IPS-18a (cell line): ENCODE data around the gene INTS7.
"Not testable (repeated sequence)": the region's sequence is repeated elsewhere in the genome, so short reads cannot be mapped to it uniquely, and the experiment has no call there.

Experiments used
- H3K27ac ChIP-seq: one replicate; pipeline ENCODE4 v1.5.1; 2013; ENCODE audit warnings: low read length
- H3K27me3 ChIP-seq: one replicate; pipeline ENCODE4 v1.6.1; 2013; ENCODE audit warnings: mild to moderate bottlenecking, low read length; ENCODE audit not compliant: control insufficient read depth, insufficient read depth
- H3K36me3 ChIP-seq: one replicate; pipeline ENCODE4 v1.6.1; 2013; ENCODE audit warnings: low read depth, low read length; ENCODE audit not compliant: control insufficient read depth
- H3K4me1 ChIP-seq: one replicate; pipeline ENCODE4 v1.6.1; 2013; ENCODE audit warnings: low read depth, low read length; ENCODE audit not compliant: control insufficient read depth
- H3K4me3 ChIP-seq: one replicate; pipeline ENCODE4 v1.5.1; 2013; ENCODE audit warnings: low read length
- H3K9ac ChIP-seq: one replicate; pipeline ENCODE4 v1.6.1; 2013; ENCODE audit warnings: mild to moderate bottlenecking, low read length, moderate library complexity
- H3K9me3 ChIP-seq: one replicate; pipeline ENCODE4 v1.6.1; 2013; ENCODE audit warnings: low read depth, low read length; ENCODE audit not compliant: control insufficient read depth

INTS7 gene

DNA sequence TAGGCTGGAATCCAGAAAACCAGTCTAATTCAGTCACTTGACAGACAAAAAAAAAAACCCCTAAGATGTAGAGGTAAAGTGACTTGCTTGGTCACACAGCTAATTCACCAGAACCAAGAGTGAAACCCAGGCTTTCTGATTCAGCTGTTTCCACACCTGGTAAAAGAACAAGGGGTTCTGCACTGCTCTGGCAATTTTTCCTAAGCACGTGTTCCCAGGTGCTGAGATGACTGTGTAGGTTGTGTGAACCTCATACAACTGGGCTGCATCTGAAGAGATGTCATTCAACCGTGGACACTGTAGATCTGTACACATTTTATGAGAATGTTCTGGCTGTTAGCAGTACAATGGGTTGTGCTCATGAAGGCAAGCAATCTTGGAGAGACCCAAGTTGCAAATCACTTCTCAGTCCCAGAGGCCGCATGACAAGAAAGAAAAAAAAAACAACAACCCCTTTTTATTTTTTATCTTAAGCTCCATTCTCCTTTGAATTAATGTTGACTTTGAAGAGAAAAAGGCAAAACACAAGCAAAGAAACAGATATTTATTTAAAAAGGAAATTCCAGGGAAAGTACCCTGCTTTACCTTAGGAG lies 95.4 kb downstream of the INTS7 start:
- H3K4me3 ChIP-seq: no peak overlapping the region
- no peaks in the 10 kb centered on the region for H3K27me3 ChIP-seq
- H3K36me3 ChIP-seq: peaks cover 13% of the 10 kb centered on the region
- no peak overlapping the region for H3K9ac ChIP-seq
- H3K9me3 ChIP-seq: no peaks in the 10 kb centered on the region
- no peaks in the 10 kb centered on the region for H3K4me1 ChIP-seq
- H3K27ac ChIP-seq: no peak overlapping the region

DNA sequence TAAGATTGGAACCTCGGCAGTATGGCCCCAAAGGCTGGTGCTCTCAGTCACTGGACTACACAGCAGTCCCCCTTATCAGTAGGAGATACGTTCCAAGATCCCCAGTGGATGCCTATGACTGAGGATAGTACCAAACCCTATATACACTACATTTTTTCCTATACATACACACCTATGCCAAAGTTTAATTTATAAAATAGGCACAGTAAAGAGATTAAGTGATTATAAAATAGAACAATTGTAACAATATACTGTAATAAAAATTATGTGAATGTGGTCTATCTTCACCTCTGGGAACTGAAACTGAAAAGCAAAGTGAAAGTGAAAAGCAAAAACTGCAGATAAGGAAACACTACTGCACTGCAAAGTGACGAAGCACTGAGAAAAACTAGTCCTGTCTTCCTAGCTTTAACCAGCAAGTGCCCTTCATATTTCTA lies 96.8 kb downstream of the INTS7 start:
- Histone ChIP-seq H3K4me3 (no peak overlapping the region), H3K9me3 (no peaks in the 10 kb centered on the region), H3K27me3 (no peaks in the 10 kb centered on the region), H3K4me1 (no peaks in the 10 kb centered on the region), H3K9ac (no peak overlapping the region), H3K27ac (no peak overlapping the region), H3K36me3 (peaks cover 13% of the 10 kb centered on the region)

DNA sequence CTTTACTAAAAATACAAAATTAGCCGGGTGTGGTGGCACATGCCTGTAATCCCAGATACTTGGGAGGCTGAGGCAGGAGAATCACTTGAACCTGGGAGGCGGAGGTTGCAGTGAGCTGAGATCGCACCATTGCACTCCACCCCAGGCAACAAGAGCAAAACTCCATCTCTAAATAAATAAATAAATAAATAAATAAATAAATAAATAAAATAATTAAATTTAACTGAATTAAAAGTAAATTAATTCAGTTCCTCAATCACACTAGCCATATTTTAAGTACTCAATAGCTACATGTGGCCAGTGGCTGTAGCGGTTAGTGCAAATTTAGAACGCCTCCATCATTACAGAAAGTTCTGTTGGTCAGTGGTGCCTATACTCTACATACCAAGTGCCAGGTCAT lies 97.9 kb downstream of the INTS7 start:
- H3K4me1 ChIP-seq, H3K27ac ChIP-seq, H3K4me3 ChIP-seq, H3K27me3 ChIP-seq, H3K36me3 ChIP-seq, H3K9me3 ChIP-seq, H3K9ac ChIP-seq: not testable (repeated sequence)

DNA sequence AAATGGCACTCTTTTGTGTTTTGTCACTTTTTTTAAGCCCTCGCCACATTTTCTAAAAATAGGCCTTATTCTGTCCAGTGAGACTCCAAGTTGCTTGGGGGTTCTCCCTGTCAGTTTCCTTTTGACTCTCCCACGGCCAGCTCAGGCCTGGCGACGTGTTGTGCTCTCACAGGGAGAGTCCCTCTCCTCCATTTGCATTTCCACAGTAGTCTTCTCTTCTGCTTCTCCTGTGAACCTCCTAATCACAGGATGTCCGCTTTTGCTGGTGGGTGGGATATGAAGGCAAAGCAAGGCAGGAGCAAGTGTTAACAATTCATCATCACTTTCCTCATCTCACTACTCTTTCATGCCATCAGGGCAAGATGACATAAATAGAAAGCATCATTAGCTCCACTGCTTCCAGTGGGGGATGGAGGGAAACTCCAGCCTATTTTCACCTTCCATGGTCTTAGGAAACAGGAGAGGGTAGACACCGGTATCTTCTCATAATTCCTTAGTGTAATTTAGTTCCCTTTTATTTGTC lies 99.8 kb downstream of the INTS7 start:
- no peak overlapping the region for H3K9ac ChIP-seq

DNA sequence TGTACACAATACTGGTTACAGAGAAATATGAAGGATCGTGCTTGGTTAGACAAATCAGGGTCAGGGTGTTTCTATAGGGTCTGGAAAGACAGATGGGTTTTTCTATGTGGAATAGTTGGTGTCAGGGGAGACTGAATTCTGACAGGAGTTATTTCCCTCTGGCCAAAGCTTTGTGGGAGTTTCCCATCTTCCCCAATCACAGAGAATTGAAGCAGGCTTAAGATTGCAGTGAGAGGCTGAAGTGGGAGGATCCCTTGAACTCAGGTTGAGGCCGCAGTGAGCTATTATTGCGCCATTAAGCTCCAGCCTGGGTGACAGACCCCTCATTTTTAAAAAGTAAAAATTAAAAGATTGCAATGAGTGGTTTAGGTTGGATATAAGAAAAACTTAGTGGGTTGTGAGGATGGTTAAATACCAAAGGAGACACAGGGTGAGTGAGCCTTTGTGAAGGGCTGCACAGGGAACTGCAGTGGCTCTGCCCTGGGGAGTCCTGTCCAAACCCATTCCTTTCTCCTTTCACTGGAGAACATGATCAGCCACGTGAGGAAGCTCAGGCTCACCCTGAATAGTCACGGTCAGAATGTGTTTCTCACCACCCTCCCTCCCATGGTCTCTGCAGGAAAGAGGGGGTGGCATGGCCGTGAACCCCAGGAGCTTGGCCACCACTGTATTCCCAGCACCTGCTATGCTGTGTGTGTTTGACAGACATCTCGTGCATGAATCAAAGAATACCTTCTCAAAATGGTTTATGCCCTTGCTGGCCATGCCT lies 101.2 kb downstream of the INTS7 start:
- Histone ChIP-seq H3K27ac (no peak overlapping the region), H3K9me3 (no peaks in the 10 kb centered on the region), H3K27me3 (no peaks in the 10 kb centered on the region), H3K4me1 (peaks cover 5% of the 10 kb centered on the region), H3K9ac (no peak overlapping the region), H3K4me3 (no peak overlapping the region), H3K36me3 (no peaks in the 10 kb centered on the region)

More for the DNA sequence above, 99.8 kb downstream of the INTS7 start:
- Histone ChIP-seq H3K27ac (no peak overlapping the region), H3K9me3 (no peaks in the 10 kb centered on the region), H3K4me3 (no peak overlapping the region), H3K27me3 (no peaks in the 10 kb centered on the region), H3K36me3 (no peaks in the 10 kb centered on the region), H3K4me1 (no peaks in the 10 kb centered on the region)

DNA sequence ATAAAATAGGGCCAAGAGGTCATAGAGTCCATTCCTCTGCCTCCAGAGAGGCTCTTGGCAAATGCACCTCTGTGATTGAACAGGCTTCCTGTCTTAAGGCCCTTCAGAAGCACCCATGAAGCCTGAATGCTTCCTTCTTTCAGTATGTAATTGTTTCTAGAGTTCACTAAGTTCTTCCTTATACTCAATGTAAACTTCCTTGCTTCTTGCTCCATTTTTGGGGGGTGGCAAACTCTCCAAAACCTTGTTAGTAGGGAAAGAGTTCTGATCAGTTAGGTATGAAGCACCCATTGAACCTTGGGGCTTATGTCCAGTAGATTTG lies 102.5 kb downstream of the INTS7 start:
- no peaks in the 10 kb centered on the region for H3K27me3 ChIP-seq
- no peak overlapping the region for H3K9ac ChIP-seq
- H3K4me1 ChIP-seq: peaks cover 18% of the 10 kb centered on the region
- no peak overlapping the region for H3K27ac ChIP-seq
- no peaks in the 10 kb centered on the region for H3K36me3 ChIP-seq
- no peak overlapping the region for H3K4me3 ChIP-seq
- no peaks in the 10 kb centered on the region for H3K9me3 ChIP-seq

DNA sequence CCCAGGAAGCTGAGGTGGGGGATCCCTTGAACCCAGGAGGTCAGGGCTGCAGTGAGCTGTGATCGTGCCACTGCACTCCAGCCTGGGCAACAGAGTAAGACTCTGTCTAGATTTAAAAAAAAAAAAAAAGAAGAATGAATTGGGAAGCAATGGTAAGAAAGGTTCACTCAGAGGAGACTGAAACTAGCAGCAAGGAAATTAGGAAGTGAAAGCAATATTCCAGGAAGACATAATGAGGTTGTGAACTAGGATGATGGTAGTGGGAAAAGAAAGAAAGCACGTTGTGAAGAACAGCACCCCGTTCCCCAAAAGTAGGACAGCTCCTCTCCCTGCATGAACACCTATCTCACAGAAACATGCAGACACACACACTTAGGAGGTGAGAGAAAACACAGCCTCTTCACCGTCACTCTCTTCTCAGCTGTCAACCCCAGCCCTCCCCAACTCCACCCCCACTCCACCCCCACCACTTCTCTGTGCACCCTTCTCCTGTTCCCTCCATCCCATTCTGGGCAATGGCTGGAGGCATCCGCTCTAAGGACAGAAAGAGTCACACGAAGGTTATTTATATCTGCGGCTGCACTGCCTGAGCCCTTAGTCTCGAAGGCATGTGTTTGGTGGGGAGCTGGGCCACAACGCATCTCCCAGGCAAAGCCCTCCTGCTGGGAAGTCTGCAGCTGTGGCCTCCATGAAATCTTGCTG lies 103.0 kb downstream of the INTS7 start:
- H3K9me3 ChIP-seq: no peaks in the 10 kb centered on the region
- H3K9ac ChIP-seq: no peak overlapping the region
- H3K4me3 ChIP-seq: no peak overlapping the region
- H3K36me3 ChIP-seq: no peaks in the 10 kb centered on the region
- no peak overlapping the region for H3K27ac ChIP-seq
- H3K4me1 ChIP-seq: peaks cover 18% of the 10 kb centered on the region
- H3K27me3 ChIP-seq: no peaks in the 10 kb centered on the region

DNA sequence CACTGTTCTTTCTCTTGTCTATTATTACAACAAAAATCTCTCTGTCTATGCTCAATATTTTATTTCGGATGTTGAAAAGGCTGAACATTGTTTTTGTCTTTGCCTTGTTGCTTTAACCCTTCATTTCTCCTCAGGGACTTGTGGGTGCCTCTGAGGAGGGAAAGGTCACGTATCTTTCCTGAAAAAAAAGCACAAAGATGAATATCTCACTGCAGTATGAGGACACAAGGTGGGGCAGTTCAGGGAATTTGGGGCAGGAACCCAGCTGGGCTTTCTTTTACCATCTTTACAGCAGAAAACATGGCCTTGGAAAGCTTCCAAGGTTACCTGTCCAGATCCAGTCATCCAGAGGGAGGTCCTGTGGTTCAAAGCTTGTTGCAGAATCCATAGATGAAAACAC lies 105.7 kb downstream of the INTS7 start:
- Histone ChIP-seq H3K27ac (no peak overlapping the region), H3K9ac (no peak overlapping the region), H3K4me3 (no peak overlapping the region), H3K4me1 (peaks cover 18% of the 10 kb centered on the region), H3K9me3 (no peaks in the 10 kb centered on the region), H3K36me3 (no peaks in the 10 kb centered on the region), H3K27me3 (no peaks in the 10 kb centered on the region)

DNA sequence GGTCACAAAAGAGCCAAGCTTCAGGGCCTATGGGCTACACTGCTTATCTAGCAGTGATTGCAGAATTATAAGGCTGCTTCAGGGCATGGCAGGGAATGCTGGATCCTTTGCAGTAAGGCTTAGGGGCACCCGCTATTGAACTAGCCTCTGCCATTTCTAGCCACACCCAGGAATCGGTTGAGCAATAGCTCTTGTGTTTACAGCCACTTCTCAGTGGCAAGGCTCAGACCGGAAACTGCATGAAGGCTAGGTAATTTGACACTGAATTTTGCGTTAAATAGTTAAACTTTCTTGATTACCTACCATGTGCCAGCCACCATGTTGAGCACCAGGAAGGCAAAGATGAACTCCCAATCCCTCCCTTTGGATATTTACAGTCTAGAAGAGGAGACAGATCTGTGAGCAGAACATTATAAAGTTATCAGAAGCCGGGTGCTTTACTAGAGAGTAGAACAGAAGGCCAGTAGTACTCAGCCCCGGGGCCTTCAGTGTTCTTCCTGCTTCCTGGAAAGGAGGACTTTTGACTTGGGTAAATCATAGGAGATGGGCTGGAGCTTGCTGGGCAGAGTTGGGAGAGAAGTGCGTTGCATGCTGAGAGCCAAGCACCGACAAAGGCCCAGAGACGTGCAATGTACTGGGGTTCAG lies 106.2 kb downstream of the INTS7 start:
- Histone ChIP-seq H3K27me3 (no peaks in the 10 kb centered on the region), H3K36me3 (no peaks in the 10 kb centered on the region), H3K9ac (no peak overlapping the region), H3K27ac (no peak overlapping the region), H3K4me3 (no peak overlapping the region), H3K9me3 (no peaks in the 10 kb centered on the region), H3K4me1 (peaks cover 18% of the 10 kb centered on the region)

DNA sequence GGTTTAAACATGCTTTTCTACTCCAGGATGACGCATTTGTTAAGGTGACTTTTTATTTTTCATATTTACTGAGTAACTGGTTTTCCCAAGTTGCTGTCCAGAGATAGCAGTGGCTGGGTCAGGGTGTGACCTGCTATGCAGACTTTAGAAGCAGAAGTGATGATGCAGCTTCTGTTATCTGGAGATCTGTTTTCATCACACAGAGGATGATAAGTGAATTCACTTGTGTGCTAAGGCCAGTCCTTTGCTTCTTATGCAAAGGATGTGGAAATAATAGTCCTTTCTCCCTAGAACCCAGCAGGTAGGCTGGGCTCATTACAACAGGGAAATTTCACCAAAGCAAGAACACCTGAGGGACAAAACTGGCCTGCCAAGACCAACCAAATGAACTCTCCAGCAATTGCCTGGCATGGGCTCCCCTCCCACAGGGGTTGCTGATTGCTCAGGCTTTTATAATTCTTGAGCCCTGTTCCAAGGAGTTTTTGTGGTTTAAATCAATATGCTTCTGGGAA lies 107.0 kb downstream of the INTS7 start:
- H3K27ac ChIP-seq: no peak overlapping the region
- H3K4me1 ChIP-seq: peaks cover 18% of the 10 kb centered on the region
- no peaks in the 10 kb centered on the region for H3K27me3 ChIP-seq
- no peak overlapping the region for H3K9ac ChIP-seq
- no peak overlapping the region for H3K4me3 ChIP-seq
- no peaks in the 10 kb centered on the region for H3K9me3 ChIP-seq
- no peaks in the 10 kb centered on the region for H3K36me3 ChIP-seq

DNA sequence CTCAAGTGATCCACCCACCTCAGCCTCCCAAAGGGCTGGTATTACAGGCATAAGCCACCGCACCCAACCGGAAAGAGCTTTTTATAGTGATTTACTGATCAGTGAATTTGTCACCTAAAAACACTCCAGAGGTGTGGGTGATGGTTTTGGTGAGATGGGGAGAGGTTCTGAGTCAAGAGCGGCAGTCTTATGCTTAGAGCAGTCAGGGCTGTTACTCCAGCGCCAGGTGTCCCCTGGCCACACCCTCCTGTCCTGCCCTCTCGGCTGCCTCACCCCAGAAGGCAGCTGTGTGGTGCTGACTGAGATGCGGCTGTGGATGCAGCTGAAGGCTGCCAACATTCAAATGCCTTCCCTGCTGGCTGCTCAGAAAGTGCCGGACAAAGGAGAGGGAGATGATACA lies 110.3 kb downstream of the INTS7 start:
- no peak overlapping the region for H3K27ac ChIP-seq
- H3K9ac ChIP-seq: no peak overlapping the region
- peaks cover 18% of the 10 kb centered on the region for H3K4me1 ChIP-seq
- H3K27me3 ChIP-seq: no peaks in the 10 kb centered on the region
- no peaks in the 10 kb centered on the region for H3K36me3 ChIP-seq
- H3K9me3 ChIP-seq: no peaks in the 10 kb centered on the region
- H3K4me3 ChIP-seq: no peak overlapping the region
